Stimulated activated CD8-positive, alpha-beta memory T cell treated with anti-CD3 and anti-CD28 coated beads, Interleukin-12 subunit alpha, Interleukin-12 subunit beta, amount 100 ng/mL, for 4 hours (primary cell): ENCODE results near the gene IQCE.

Experiments
- DNase-seq: peaks from one replicate; pipeline ENCODE4 v3.0.0-alpha.2; 2020; ENCODE audit warnings: low read depth

Gene IQCE

GRCh38 chr7:2663121-2663886, 104.5 kb downstream of the IQCE start:
- no peak for DNase-seq

- DNase-seq = no peak
Measured at GRCh38 chr7:2663960-2664359, 105.2 kb downstream of the IQCE start.
